Thyroid gland (tissue), 4 donors: ENCODE measurements around the gene CDH4. TPM values are rescaled to one million over a fixed set of nuclear protein-coding genes. Genes with fewer than 3 reads are reported as not detected.

Experiments
- DNase-seq, 2 donors: peaks; one replicate each; pipeline ENCODE4 v3.0.0-alpha.2; 2019
- H3K27ac ChIP-seq, 3 donors: fragments of 200-600 bp; sonication (generic); 1 replicate in 2 of 3; 2 replicates in 1 of 3; pipeline ENCODE4 v1.5.1; 2016 to 2019; ENCODE audit warnings: mild to moderate bottlenecking in 1 of 3, moderate library complexity in 1 of 3
- H3K27me3 ChIP-seq: fragments of 200-600 bp; sonication (generic); one replicate; pipeline ENCODE4 v1.5.1; 2019
- H3K36me3 ChIP-seq, 2 donors: fragments of 200-600 bp; sonication (generic); one replicate each; pipeline ENCODE4 v1.5.1; 2016 to 2019
- H3K4me1 ChIP-seq, 2 donors: fragments of 200-600 bp; sonication (generic); one replicate each; pipeline ENCODE4 v1.5.1; 2017 to 2019
- H3K4me3 ChIP-seq, 3 donors: fragments of 200-600 bp; sonication (generic); replicated peaks in 1 of 3; 1 replicate in 2 of 3; 2 replicates in 1 of 3; pipeline ENCODE4 v1.5.1; 2016; ENCODE audit warnings: mild to moderate bottlenecking in 1 of 3
- H3K9me3 ChIP-seq: fragments of 200-600 bp; sonication (generic); one replicate; pipeline ENCODE4 v1.5.1; 2017
- POLR2A ChIP-seq, 2 donors: fragments of 450-650 bp; IDR thresholded peaks; one replicate each; pipeline ENCODE4 v1.6.1; 2017; ENCODE audit warnings: antibody characterized with exemption in 2 of 2, mild to moderate bottlenecking in 2 of 2, moderate library complexity in 1 of 2
- WGBS, 2 donors: methylation state at CpG; one replicate each; pipeline ENCODE4 v1.1.5; 2017; 5-methylcytosine and 5-hydroxymethylcytosine counted together
- intact Hi-C: fragments of 100-400 bp; cut with DNase I; formaldehyde crosslinking; loops from one replicate; pipeline ENCODE4 v1.15.1; 2023
- total RNA-seq, 4 donors: library from RNA; depleted of rRNA; stranded (reverse); fragments of >200 nt; gene quantifications; one replicate each; pipeline ENCODE4 v1.2.3, GENCODE V29; 2016
- TF ChIP-seq, protein P1 (sequence below), 6 experiments: fragments of 200-600 bp in 3 of 6; fragments of 450-650 bp in 3 of 6; sonication (generic) in 3 of 6; IDR thresholded peaks; one replicate each; pipeline ENCODE4 v1.5.1; 2016 to 2019; ENCODE audit warnings: antibody characterized with exemption in 6 of 6, mild to moderate bottlenecking in 2 of 6, inconsistent platforms in 1 of 6, moderate library complexity in 1 of 6

The CDH4 gene
- total RNA-seq, 4 donors from 2014 or later = 0.22 to 0.29 (median 0.29) TPM; not detected in 1

DNA sequence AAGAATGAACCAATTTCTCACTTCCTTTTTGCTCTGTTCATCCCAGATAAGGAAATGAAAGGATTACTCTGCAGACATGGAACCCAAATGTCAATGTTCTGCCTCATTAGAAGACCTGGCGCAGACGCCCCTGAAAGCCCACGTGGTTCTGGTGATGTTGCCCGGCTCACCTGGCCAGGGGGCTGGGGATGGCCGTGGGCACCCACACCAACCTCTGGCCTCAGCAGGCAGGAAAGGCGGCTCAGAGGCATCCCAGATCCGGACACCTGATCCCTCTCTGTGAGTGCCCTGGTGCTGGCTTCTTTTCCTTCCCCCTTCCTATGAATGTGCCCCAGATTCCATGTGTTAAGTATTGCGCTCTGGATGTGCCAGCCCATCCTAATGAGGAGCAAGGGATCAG, 33.6 kb downstream of the CDH4 start:
- WGBS, 2 donors = 85 to 92% methylated on average over 5 to 8 of the region's 8 CpGs
- Histone ChIP-seq H3K36me3 (no peaks in the 10 kb centered on the region), H3K27ac (no peak overlapping the region), H3K4me1 (no peaks in the 10 kb centered on the region), H3K9me3 (no peaks in the 10 kb centered on the region), H3K27me3 (no peaks in the 10 kb centered on the region), H3K4me3 (no peak overlapping the region)
- intact Hi-C loops = no loop called here
- DNase-seq = no peak
- no peak for TF ChIP-seq POLR2A (IDR thresholded peaks at IDR 0.05)
- TF ChIP-seq, protein P1, sequence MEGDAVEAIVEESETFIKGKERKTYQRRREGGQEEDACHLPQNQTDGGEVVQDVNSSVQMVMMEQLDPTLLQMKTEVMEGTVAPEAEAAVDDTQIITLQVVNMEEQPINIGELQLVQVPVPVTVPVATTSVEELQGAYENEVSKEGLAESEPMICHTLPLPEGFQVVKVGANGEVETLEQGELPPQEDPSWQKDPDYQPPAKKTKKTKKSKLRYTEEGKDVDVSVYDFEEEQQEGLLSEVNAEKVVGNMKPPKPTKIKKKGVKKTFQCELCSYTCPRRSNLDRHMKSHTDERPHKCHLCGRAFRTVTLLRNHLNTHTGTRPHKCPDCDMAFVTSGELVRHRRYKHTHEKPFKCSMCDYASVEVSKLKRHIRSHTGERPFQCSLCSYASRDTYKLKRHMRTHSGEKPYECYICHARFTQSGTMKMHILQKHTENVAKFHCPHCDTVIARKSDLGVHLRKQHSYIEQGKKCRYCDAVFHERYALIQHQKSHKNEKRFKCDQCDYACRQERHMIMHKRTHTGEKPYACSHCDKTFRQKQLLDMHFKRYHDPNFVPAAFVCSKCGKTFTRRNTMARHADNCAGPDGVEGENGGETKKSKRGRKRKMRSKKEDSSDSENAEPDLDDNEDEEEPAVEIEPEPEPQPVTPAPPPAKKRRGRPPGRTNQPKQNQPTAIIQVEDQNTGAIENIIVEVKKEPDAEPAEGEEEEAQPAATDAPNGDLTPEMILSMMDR (IDR thresholded peaks at IDR 0.05) = no peak

DNA sequence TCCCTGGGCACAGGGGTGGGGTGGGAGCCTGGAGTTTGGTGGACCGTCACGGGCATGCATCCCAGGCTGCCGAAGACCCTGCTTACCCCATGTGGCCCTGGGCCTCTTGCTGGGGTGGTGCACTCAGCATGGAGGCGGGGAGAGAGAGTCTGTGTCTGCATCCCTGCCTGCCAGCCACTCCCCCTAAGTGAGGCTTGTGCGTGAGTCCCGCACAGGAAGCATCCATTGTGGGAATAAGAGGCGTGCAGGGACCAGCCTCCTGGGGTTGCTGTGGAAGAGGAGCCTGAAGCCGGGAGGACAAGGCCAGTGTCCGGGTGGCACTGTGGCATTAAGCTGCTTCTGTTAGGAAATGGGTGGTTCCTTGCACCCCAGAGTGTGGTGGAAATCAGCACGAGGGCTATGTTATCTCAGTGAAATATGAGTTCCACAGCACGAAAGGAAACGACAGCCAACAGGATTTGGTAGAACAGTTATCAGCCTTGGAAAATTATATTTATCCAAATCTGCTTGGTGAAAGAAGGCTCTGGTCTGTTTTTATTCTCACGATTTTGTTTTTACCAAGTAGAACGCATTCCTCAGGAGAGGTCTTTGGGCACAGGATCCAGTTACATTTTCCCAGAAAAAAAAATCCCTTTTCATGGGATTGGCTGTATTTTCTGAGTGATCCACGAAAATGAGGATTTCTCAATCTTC, 35.7 kb downstream of the CDH4 start:
- 52 to 59% methylated on average over 10 to 12 of the region's 15 CpGs for WGBS, 2 donors
- intact Hi-C loops = no loop called here

DNA sequence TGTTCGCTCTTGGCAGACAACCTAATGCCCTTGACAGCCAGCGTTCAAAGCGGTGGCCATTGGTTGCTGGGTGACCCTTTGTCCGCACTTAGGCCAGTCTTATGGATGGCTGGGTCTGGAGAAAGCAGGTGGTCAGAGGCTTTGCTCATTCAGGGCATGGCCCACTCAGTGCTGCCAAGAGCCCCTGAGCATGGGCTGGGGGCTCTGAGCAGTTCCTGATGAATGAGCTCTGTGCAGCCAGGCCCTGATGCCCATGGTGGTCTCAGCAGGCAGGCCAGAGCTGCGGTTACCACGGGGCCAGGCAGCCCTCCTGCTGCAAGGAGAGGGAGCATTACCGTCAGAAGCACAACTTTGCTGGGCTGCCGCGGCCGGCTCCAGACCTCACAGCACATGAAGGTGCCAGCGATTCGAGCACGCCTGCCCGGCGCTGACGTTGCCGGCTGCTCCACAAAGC, 36.3 kb downstream of the CDH4 start:
- intact Hi-C loops = no loop called here
- Histone ChIP-seq H3K27ac (no peak overlapping the region), H3K9me3 (no peaks in the 10 kb centered on the region), H3K36me3 (no peaks in the 10 kb centered on the region), H3K27me3 (no peaks in the 10 kb centered on the region), H3K4me3 (no peak overlapping the region), H3K4me1 (no peaks in the 10 kb centered on the region)
- TF ChIP-seq, protein P1 (IDR thresholded peaks at IDR 0.05) = no peak
- no peak for TF ChIP-seq POLR2A (IDR thresholded peaks at IDR 0.05)
- WGBS, 2 donors = 85 to 87% methylated on average over 16 to 17 of the region's 17 CpGs
- no peak for DNase-seq

More for the DNA sequence above, 35.7 kb downstream of the CDH4 start:
- H3K27ac ChIP-seq = no peak overlapping the region
- H3K27me3 ChIP-seq = no peaks in the 10 kb centered on the region
- TF ChIP-seq, protein P1 (IDR thresholded peaks at IDR 0.05) = no peak
- TF ChIP-seq POLR2A (IDR thresholded peaks at IDR 0.05) = no peak
- no peaks in the 10 kb centered on the region for H3K36me3 ChIP-seq
- no peak overlapping the region for H3K4me3 ChIP-seq
- DNase-seq = no peak
- H3K4me1 ChIP-seq = no peaks in the 10 kb centered on the region
- H3K9me3 ChIP-seq = no peaks in the 10 kb centered on the region

DNA sequence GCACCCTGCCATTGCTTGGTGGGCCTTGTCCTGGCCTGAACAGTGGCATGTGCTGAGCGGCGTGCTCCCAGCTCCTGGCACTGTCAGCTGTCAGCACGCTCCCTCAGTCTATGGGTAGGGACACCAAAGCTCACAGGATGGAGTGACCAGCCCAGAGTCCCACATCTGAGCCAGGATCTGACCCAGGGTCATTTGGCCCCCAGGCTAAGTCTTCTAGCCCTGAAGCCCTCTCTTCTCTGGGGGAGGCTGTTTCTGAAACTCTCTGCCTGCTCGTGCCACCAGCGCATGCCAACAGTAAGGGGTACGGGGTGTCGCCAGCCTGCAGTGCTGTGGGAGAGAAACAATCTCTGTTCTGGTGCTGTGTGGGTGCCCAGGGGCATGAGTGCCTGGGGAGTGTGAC, 37.1 kb downstream of the CDH4 start:
- H3K4me1 ChIP-seq = no peaks in the 10 kb centered on the region
- H3K36me3 ChIP-seq = no peaks in the 10 kb centered on the region
- 80 to 100% methylated on average over 4 of the region's 7 CpGs for whole genome bisulfite sequencing, 2 donors
- H3K9me3 ChIP-seq = no peaks in the 10 kb centered on the region
- H3K4me3 ChIP-seq = no peak overlapping the region
- TF ChIP-seq POLR2A (IDR thresholded peaks at IDR 0.05) = no peak
- TF ChIP-seq, protein P1 (IDR thresholded peaks at IDR 0.05) = no peak
- no peak for DNase-seq
- intact Hi-C loops = no loop called here
- H3K27ac ChIP-seq = no peak overlapping the region
- H3K27me3 ChIP-seq = no peaks in the 10 kb centered on the region

DNA sequence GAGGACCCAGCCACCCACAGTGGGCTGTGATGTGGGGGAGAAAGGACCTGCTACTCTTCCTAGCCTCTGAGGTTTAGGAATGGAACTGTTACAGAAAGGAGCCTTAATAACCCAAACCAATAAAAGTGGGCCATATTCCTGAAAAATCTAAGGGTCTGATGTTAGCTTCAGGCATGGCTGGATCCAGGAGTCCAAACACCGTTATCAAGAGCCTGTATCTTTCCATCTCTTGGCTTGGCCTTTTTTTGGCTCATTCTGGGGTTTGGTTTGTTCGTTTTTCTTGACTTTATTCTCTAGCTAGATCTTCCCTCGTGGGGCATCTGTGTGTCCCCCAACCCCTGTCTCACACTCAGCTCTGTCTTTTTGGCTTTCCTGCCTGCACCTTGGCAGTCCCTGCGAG, 38.7 kb downstream of the CDH4 start:
- no peaks in the 10 kb centered on the region for H3K4me1 ChIP-seq
- H3K27ac ChIP-seq = no peak overlapping the region
- no peak for DNase-seq
- no peak overlapping the region for H3K4me3 ChIP-seq
- no peaks in the 10 kb centered on the region for H3K36me3 ChIP-seq
- H3K9me3 ChIP-seq = no peaks in the 10 kb centered on the region
- 69 to 71% methylated on average over 4 of the region's 4 CpGs for whole genome bisulfite sequencing, 2 donors
- TF ChIP-seq, protein P1 (IDR thresholded peaks at IDR 0.05) = no peak
- no peak for TF ChIP-seq POLR2A (IDR thresholded peaks at IDR 0.05)
- H3K27me3 ChIP-seq = no peaks in the 10 kb centered on the region
- intact Hi-C loops = no loop called here
